HG02623 (cell line): ENCODE data around the gene RPLP1.

Source experiments
- ATAC-seq: cut with Tn5 transposase; IDR thresholded peaks from one replicate; pipeline ENCODE4 v1.9.1; 2021; ENCODE audit warnings: moderate library complexity; ENCODE audit not compliant: unreplicated experiment

Gene RPLP1

DNA sequence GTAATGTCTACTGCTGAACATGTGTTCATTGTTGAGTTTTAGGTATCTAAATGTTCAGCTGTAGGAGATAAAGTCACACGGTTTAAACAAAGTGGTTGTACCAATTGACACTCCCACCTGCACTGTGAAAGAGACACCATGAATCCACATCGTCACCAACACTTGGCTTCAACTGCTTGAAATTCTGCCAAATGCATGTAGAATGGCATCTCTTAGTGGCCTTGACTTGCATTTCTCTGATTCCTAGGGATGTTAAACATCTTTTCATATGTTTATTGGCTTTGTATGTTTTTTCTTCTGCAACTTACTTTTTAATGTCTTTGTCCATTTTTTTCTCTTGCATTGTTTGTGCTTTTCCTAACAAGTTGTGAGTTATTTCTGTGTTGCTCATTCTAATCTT lies 43.4 kb downstream of the RPLP1 start:
- ATAC-seq = no peak

DNA sequence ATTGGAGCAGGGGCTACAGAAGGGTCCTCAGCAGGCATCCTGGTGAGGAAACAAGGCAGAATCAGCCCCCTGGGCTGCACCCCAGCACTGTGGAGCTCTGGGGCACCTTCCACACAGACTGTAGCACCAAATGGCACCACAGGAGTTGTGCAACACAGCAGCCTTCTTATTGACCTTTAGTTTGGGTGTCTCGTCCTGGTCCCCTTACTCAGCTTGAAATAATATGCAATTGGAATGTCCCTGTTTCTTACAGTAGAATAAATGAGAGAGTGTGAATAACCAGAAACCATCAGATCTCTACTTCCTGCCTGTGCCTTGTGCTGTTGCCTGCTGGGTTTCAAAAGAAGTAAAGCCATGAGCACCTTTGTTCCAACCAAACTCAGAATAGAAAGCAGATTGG lies 44.5 kb downstream of the RPLP1 start:
- ATAC-seq = no peak

DNA sequence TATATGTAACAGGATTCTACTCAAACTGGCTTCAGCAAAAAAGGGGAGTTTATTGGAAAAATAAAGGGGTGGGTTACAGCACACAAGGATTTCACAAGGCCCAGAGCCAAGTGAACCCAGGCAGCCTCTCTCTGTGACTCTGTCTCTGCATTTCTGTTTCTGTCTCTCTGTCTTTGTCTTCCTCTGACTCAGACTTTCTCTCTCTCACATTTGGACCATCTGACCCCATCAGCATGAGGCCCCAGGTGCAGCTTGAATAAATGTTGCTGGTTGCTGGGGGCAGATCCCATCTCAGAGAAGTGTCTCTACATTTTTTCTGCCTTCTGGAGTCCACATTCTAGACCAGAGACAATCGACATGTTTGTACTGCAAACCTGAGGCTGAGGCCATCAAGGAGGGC lies 45.0 kb downstream of the RPLP1 start:
- no peak for ATAC-seq

DNA sequence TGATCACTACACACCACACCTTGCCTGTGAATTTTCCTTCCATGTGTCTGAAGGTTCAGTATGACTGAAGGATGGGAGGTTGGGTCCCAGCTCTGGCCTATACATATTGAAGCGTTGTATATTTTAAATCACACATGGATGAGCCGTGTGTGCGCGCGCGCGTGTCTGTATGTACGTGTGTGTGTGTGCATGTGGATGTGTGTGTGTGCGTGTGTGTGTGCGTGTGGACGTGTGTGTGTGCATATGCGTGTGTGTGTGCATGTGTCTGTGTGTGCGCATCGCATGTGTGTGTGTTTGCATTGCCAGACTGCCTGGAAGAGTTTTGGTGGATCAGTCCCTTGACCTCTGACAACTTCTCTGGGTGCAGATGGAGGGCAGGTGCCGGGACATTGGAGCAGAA lies 45.7 kb downstream of the RPLP1 start:
- no peak for ATAC-seq

DNA sequence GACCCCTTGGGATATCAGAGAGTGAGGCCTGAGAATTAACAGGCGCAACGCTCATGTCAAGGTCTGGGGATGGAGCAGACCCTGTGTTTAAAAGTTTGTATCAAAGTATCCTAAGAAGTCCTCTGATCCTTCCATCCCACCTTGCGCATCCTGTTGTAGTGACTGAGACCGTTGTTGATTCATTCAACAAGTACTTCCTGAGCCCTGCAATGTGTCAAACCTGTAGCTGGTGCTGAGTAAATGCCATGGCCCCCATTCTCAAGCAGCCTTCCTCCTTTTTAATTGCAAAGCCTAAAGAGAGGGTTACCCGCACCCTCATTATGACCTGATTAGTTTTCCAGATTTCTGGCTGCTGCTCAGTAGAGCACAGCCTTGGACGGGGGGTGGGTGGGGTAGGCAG lies 46.4 kb downstream of the RPLP1 start:
- ATAC-seq = no peak

DNA sequence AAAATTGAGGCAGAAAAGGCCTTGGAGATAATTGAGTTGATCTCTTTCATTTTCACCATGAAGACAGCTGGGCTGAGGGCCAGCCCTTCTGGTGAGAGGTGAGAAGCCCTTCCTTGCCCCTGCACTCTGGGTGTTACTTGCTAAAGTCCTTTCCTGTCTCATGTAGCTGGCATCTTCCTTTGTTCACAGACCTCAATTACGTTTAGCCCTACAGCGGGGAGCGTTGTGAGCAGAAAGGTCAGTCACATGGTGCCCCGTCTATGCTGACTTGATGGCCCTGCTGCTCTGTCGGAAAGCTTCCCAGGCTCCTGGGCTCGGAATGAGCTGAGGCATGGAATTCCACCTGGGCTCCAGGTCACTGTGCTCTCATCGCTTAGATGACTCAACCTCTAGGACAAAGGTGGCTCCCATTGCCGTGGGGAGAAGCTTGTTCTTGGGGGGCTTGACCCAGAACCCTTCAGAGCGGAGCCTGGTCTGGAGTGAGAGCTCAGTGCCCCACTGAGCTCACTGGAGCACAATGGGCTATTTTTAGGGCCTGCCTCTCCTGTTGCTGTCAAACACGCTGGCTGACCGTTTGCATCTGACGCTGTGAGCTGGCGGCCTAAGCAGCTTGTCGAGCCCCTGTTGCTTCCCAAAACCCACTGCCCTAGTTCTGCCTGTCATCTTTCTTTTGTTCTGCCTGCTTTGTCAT lies 47.0 kb downstream of the RPLP1 start:
- no peak for ATAC-seq

DNA sequence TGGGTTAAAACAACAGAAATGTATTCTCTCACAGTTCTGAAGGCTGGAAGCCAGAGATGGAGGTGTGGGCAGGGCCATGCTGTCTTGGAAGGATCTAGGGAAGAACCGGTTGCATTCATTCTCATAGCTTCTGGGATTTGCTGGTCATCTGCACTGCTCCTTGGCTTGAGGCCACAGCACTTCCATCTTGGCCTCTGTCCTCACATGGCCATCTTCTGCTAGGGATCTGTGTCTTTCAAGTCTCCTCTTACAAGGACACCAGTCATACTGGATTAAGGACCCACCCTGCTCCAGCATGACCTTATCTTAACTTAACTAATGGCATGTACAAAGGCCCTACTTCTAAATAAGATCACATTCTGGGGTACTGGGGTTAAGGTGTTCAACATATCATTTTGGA lies 47.7 kb downstream of the RPLP1 start:
- no peak for ATAC-seq

DNA sequence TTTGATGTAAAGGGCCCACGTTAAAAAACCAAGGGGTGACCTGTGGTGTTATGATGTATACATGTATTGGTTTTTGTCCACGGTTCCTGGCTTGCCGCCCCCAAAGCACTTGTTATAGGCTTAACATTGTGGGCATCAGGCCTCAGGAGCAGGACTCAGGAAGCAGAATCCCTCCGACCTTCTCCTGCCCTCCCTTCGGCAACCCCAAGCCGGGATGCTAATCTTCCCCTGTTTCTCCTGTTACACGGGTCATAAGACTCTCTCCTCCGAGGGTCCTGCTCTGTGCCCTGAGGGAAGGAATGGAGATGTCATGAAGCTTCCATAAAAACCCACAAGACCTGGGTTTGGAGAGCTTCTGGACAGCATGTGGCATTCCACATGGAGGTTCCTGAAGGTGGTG lies 48.8 kb downstream of the RPLP1 start:
- ATAC-seq = no peak

DNA sequence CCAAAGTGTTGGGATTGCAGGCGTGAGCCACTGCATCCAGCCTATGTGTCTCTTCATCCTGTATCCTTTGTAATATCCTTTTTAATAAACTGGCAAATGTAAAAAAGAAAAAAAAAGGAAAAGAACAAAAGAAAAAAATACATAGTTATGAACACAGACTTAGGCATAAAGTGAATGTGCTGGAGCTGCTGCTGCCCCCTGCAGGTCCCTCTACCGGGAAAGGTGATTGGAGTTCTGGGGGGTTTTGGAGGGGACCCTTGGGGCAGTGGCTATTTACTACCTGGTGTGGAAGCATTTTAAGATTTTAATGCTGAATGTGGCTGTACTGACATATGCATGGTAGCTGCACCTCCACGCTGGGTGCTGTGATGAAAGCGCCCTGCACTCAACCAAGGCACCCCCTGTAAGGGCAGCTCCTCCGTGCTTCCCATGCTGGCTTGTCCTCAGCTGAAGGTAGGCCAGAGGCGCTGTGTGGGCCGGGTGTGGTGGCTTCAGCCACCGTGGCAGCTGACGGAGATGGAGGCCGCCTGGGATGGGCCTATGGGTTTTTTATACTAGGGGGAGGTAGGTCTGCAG lies 49.9 kb downstream of the RPLP1 start:
- ATAC-seq = no peak

DNA sequence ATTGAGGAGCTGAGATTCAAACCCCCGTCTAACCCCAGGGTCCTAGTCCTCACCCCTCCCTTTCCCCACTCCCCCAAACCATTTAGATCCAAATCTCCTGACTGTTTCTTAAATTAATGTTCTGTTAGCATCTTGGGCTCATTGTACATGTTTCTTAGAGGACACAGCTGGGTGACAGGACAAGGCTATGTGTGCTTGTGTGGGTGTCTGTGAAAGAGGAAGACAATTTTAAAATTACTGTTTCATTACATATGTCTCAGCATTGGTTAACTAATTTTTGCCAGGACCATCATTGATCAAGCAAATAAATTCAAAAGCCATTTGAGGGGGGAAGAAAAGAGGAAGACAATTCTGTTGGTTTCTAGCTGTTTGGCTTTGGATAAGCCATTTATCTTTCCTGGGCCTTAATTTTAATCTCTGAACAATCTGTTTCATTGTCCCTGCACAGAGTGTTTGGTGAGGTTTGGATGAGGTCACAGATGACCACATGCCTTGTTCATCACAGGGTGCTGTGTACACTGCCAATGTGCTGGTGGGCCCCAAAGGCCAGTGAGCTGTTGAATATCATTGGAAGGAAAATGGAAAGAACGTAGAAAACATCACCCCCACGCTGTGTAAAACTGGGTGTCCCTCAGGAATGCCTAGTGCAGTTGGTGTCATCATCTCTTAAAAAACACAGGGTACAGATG lies 51.9 kb downstream of the RPLP1 start:
- no peak for ATAC-seq
